HG03045 (cell line): ENCODE measurements around the gene PRKD1.

Experiments used
- ATAC-seq: cut with Tn5 transposase; IDR thresholded peaks from one replicate; pipeline ENCODE4 v1.9.1; 2021; ENCODE audit warnings: mild to moderate bottlenecking, moderate library complexity; ENCODE audit not compliant: unreplicated experiment

PRKD1 gene

DNA sequence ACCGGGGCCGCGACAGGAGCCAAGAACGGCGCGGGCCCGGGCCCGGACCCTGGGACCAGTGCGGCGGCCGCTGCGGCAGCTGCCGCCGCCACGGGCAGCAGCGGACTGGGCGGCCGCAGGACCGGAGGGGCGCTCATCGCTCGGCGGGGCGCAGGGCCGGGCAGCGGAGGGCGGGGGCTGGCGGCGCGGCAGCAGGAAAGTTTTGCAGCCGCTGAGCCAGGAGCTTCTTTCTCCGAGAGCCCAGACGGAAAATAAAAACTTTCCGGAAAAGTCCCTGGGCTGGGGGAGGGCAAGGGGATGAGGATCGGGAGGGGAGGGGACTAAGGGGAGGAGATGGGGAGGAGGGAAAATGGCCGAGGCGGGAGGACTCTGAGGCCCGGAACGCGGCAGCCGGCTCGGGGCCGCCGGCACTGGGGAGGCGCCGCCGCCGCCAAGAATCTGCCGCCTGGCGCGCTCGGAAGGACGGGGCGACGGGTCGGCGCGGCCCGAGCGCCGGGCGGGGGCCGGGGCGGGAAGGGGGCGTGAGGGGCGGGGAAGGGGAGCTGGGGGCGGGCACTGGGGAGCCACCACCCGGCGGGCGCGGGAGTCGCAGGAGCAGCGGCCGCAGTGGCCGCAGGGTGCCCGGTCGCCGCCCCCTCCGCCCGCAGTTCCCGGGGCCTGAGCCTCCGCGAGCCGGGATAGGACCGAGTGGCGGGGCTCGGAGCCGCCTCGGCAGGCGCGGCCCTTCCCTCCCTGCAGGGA, at the start of gene PRKD1:
TSS of gene PRKD1 (minus strand) at position 472 of the 741 bp plus-strand sequence.
- ATAC-seq: peak; percentile 48

DNA sequence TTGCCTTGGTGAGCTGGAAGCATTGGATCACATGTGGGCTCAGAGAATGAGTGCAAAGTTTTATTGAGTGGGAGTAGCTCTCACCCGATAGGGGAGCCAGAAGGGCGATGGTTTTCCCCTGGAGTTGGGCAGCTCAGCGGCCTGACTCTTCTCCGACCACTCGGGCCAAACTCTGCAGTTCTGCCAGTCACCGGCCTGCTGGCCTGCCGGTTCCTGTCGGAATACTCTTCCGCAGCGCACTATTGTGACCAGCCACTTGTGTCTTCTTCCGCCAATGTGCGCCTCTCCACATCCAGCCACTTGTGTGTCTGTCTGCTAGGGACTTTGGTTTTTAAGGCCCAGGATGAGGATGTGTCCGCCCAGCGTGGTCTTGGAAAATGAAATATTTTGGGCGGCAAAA, 43.5 kb upstream of the PRKD1 start:
- no peak for ATAC-seq

DNA sequence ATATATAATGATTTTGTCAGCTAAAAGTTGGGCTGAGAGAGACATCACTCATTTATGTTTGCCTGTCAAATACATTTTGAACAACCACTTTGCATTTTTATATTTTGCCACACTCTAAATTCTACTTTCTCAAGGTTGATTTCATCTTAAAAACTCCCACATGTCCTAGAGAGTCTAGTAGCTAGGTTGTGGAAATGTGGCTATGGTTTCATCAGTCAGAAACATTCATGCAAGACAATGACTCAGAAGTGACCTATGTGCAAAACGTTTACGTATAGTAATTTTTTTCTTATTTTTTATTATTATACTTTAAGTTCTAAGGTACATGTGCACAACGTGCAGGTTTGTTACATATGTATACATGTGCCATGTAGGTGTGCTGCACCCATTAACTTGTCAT, 27.4 kb upstream of the PRKD1 start:
- no peak for ATAC-seq

DNA sequence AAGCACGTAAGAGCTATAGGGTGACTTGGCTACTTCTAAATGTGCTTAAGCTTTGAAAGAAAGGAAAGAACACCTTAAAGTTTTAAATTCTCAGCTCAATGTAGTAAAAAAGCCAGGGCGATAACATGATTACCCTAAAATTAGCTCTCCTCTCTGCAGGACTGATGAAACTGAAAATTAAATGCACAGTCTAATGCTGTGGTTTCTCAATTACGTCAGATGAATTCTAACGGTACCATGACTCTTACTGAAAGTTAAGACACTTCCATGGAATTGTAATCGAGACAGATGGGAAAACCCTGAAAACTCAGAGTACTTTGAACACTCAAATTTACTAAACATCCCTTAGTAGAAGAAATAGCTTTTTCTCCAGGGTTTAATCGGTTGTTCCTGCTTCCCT, 25.9 kb upstream of the PRKD1 start:
- ATAC-seq: no peak

DNA sequence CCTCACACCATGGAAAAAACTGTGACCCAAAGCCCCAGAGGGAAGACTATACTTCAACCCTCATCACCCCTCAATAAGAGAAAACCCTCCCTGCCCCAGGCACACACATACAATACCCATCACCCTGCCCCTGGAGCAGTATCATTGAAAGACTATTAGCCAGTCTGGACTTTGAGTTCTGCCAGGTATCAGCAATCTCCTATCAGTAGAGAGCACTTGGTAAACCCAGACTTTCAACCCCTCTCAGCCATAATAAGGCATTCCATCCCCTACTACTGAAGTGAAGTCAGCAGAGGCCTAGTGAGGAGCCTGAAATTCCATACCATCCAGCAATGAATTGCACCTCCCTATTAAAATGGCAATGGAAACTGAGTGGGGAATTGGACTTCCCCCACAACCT, 16.4 kb upstream of the PRKD1 start:
- no peak for ATAC-seq

DNA sequence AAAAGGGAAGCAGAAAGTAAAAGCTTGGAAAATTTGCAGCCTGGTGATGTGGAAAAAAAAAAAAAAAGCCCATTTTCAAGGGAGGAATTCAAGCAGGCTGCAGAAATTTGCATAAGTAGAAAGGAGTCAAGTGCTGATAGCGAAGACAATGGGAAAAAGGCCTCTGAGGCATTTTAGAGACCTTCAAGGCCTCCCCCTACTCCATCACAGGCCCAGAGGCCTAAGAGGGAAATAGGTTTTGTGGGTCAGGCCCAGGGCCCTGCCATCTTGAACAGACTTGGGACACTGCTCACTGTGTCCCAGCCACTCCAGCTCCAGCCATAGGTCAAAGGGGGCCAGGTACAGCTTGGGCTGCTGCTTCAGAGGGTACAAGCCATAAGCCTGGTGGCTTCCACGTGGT, 13.8 kb upstream of the PRKD1 start:
- ATAC-seq: no peak

DNA sequence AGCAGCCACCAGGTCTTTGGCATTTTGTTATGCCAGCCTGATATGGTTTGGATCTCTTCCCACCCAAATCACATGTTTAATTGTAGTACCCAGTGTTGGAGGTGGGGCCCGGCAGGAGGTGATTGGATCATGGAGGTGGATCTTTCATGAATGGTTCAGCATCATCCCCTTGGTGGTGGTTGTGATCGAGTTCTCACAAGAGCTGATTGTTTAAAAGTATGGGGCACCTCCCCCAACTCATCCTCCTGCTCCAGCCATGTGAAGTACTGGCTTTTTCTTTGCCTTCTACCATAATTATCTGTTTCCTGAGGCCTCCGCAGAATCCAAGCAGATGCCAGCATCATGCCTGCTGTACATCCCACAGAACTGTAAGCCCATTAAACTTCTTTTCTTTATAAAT, 12.8 kb upstream of the PRKD1 start:
- ATAC-seq: no peak

DNA sequence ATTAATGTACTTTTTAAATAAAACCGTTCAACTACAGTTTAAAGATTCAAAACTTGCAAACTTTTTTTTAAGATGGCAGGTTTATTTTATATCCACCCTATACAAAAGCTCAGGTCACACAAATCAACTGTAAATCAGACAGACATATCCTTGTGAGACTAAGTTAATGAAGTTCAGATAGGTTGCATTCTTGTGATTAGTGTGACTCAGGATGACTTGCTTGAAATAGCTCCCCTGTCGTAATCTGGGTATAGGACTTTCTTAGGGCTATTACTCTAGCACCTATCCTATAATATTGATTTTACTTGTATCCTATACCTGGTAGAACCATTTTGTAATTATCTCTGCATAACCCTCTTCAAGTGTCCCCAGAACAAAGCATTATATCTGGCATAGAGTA, 9.5 kb upstream of the PRKD1 start:
- ATAC-seq: no peak

DNA sequence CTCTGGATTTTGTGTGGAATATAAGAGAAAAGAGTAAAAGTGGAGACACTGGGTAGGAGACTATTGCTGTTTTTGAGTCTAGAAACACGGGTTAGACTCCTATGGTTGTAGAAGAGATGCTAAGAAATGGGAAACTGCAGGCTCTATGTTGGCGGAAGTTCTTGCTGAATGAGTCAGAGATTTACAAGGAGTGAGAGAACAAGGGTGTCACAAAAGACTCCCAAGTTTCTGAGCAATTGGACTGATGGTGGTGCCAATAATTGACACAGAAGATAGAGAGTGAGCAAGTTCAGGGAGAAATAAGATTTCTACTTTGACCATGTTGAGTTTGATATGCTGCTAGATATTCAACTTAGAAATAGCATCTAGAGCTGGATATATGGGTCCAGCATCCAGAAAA, 2.6 kb upstream of the PRKD1 start:
- ATAC-seq: no peak

DNA sequence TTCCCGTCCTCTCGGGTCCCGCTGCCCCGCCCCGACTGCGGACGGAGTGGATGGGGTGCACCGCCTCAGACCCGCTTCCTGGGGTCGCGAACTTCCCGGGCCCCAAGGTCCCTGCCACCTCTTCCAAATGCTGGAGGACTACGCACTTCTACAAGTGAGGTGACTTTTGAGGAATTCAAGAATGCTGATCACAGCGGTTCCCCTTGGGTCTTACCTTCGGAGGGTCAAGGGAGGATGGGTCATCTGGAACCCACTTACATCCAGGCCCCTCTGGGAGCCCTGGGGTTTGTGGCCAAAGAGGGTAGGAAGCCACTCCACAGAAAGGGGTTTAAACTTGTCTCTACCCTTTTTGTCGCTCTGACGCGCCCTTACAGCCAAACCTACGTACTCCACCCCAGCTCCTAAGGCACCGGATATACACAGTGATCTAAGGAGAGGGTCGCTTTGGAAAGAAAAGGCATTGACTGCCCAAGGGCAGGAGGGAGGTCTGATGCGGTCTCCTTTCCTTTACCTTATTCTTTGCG, 532 bp upstream of the PRKD1 start:
- ATAC-seq: no peak

DNA sequence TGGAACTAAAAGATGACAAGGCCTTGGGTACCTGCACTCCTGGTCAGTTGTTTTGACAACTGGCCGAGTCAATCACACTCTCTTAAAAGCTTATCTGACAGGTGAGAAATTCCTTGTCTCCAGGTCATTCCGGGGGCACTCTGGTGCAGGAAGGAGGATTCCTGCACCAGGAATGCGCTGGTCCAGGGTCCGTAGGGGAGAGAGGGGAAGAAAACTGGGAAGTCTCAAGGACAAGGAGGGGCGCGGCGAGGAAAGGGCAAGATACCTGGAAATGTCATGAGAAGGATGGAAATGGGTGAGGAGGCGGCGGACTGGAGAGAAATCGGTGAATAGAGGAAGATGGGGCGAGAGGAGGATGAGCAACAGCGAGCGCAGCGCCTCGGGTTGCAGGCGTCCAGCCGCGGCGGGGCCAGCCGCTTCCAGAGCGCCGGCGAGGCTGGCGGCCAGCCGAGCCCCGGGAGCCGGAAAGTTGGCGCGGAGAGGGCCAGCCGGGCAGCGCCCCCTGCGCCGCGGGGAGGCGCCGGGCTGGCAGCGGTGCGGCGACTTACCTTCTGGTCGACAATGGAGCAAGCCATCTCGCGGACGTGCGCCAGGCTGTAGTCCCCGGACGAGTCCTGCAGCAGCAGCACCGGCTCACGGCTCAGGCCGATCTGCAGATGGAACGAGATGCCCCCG, 809 bp downstream of the PRKD1 start:
- peak; percentile 31 for ATAC-seq

DNA sequence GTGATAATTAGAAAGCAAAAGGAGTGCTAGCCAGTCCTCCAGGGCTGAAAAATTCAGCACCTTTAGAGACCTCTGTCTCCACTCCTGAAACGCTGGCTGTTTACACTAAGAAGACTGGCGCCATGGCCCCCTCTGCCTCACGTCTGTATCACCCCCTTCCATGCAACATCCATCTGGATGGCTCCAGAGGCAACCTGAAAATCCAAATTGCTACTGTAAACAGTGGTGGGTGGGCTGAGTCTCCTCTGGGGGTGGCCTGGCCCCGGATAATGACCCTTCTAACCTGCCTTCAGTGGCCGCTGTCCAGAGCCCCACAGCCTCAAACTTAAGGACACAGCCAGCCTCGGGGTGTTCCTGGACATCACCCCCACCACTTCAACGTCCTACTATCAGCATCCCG, 1.4 kb downstream of the PRKD1 start:
- ATAC-seq: no peak

DNA sequence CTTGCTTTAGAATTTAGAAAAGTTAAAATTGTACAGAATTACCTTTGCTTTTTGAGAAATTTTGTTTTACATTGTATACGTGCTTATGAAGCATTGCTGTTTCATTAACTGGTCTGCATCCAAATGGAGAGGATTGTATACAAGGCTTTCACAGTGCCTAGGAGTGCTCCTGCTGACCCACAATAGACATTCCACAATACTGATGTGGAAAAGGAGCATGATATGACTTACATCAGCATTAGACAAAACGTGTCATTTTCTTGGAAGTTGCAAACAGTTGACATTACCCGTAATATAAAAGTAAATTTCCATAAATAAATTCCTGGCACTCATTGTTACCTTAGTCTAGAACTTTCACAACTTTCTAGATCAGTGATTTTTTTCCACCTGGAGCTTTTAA, 1.9 kb downstream of the PRKD1 start:
- ATAC-seq: no peak

DNA sequence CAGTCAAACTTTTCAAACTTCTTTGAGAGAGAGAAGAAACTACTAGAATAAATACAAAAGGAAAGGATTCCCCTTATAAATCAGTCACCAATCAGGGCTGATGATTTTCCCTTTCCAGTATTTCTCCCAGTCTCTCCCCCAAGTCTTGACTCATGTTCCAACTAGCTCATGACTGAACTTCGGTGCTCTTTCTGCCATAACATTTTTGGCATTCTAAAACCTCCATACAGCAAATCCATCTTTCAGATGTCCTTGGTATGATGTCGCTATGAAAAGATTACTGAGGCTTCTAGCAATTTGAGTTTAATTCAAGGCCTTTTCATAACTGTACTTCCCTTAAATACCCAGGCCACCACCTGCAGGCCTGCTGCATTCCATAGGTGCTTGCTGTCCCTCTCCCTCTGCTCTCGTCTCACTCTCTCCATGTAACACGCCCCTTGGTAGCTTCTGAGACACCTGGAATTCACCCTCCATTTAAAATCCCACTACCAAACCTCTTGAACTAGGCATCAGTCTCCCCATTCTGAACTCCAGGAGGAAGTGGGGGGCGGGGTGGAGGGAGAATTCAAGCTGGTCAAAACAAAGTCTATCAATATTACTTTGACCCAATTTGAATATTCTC, 2.4 kb downstream of the PRKD1 start:
- no peak for ATAC-seq

DNA sequence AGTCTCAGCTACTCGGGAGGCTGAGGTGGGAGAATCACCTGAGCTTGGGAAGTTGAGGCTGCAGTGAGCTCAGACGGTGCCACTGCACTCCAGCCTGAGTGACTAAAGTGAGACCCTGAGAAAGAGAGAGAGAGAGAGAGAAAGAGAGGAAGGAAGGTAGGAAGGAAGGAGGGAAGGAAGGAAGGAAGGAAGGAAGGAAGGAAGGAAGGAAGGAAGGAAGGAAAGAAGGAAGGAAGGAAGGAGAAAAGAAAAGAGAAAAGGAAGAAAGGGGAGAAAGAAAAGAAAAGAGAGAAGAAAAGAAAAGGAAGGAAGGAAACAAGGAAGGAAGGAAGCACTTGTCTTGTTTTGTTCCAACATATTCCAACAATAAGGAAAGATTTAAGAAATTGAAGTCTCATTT, 7.8 kb downstream of the PRKD1 start:
- ATAC-seq: no peak

DNA sequence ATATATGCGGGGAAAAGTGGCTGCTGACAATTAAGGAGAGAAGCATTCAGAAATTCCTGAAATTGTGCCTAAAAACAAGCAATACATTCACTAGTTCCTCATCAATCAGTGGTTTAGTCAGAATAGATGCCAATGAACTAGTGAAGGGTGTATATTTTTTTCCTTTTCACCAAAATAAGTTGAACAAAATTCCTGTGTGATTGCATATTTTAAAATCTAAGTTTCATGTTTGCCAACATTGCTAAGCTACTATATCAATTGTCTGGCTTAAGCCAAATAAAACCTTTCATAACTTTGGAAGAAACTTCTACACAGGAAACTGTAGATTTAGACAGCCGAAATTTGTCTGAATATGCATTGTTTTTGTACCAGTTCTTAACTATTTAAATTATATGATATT, 8.7 kb downstream of the PRKD1 start:
- no peak for ATAC-seq

DNA sequence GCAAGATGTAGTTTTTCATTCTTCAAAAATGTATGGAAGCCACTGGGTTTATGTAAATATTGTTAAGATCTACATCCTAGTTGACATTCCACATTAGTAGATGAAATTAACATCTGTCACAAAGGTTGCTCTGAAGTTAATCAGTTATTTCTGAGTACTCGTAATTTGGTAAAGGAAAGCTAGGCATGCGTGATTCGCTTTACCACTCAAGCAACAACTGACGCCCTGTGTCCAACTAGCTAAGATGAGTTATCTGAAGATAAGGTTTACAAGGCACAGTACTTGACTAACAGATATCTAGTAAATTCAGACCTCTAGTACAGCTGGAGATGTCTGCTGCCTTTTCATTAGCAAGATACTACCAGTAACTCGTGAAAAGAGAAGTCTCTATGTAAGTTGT, 14.1 kb downstream of the PRKD1 start:
- ATAC-seq: no peak

DNA sequence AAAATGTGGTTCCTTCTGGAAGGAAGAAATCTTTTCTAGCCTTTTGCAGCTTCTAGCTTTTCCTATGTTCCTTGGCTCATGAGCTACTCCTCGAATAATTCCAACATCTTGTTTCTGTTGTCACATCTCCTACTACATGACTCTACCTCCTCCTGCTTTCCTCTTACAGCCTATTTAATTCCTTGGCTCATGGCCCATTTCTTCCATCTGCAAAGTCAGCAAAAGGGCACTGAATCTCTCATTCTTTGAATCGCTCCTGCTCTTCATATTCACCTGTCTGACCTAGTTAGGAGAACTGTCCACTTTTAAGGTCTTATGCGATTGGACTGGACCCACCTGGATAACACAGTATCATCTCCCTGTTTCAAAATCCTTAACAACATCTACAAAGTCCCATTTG, 15.8 kb downstream of the PRKD1 start:
- no peak for ATAC-seq

DNA sequence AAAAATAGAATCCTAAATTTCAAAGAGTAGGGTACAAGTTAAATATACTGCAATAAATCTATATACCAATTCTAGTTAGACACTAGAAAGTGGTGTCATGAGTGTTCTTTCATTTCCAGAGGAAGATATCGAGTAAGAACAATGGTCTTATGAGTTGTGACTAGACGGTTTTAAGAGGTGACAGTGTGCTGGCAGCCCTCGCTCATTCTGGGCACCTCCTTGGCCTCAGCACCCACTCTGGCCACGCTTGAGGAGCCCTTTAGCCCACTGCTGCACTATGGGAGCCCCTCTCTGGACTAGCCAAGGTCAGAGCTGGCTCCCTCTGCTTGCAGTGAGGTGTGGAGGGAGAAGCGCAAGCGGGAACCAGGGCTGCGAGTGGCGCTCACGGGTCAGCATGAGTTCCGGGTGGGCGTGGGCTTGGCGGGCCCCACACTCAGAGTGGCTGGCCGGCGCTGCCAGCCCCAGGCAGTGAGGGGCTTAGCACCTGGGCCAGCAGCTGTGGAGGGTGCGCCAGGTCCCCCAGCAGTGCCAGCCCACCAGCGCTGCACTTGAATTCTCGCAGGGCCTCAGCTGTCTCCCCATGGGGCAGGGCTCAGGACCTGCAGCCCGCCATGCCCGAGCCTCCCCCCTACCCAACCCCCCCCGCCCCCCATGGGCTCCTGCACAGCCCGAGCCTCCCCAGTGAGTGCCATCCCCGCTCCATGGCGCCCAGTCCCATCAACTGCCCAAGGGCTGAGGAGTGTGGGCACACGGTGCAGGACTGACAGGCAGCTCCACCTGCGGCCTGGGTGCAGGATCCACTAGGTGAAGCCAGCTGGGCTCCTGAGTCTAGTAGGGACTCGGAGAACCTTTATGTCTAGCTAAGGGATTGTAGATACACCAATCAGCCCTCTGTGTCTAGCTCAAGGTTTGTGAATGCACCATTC, 18.7 kb downstream of the PRKD1 start:
- ATAC-seq: no peak

DNA sequence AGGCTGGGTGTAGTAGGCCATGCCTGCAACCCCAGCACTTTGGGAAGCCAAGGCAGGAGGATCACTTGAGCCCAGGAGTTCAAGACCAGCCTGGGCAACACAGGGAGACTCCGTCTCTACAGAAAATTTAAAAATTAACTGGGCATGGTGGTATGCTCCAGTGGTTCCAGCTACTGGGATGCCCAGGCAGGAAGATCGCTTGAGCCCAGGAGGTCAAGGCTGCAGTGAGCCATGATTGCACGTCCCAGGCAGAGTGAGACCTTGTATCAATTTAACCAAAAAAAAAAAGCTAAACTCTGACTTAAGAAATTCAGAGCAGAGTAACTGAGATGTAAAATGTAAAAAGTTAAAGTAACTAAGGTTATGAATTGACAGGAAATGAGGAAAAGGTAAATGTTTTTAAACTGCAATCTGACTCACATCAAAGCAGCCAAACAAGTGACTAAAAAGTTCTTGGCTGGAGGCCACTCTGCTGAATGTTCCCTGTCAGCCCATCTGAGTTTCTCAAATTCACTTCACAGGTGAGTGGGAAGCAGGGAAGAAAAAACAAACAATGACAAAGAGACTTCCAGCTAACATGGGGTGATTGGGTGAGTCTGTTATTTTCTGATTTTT, 21.3 kb downstream of the PRKD1 start:
- ATAC-seq: no peak

DNA sequence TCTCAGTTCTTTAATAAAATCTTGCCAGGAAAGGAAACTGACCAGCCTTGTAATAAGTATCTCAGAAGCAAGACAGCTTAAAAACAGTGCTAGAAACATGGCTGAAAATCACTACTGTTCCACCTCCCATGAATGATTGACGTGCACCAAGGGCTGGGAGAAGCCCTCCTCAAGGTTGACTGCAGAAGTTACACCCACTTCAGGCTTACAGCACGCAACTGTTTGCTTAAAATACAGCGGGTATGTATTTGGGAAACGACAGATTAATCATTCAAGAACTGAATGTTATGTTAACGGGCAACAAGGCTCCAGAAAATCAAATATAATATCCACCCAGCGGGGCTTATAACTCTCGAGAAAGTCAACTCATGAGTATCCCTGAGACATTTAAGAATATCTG, 22.1 kb downstream of the PRKD1 start:
- no peak for ATAC-seq
